HG03135 (cell line): ENCODE results near the gene PXN.
"Not testable (repeated sequence)": the region's sequence is repeated elsewhere in the genome, so short reads cannot be mapped to it uniquely, and the experiment has no call there.

Experiments
- ATAC-seq: cut with Tn5 transposase; IDR thresholded peaks from one replicate; pipeline ENCODE4 v1.9.1; 2021; ENCODE audit warnings: mild to moderate bottlenecking, moderate library complexity; ENCODE audit not compliant: unreplicated experiment

The PXN gene

DNA sequence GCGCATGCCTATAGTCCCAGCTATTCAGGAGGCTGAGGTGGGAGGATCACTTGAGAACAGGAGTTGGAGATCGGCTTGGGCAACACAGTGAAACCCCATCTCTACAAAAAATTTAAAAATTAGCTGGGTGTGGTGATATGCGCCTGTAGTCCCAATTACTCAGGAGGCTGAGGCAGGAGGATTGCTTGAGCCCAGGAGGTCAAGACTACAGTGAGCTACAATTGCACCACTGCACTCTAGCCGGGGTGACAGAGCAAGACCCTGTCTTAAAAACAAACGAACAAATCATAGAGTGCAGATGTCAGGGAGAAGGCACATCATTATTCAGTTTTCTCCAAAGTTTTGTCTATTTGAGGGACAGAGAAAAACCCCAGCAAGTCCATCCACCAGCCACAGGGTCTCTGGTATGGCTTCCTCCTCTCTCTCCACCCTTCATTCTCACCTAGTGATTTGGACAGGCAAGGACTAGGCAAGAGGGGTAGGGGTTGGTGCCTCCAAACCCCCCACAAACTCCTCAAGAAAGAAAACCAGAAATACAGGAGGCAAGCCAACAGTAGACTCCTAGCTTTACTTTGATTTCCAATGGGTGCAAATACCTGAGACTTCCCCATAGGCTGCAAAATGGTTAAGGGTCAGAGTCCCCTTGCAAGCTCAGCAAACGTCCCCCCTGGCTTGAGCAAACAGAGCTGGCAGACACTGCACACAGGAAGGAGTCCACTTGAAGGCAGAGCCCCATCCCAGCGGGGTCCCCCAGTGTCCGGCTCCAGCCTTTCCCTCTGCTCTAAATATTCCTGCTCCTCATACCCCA lies 38.1 kb downstream of the PXN start:
- ATAC-seq: no peak

DNA sequence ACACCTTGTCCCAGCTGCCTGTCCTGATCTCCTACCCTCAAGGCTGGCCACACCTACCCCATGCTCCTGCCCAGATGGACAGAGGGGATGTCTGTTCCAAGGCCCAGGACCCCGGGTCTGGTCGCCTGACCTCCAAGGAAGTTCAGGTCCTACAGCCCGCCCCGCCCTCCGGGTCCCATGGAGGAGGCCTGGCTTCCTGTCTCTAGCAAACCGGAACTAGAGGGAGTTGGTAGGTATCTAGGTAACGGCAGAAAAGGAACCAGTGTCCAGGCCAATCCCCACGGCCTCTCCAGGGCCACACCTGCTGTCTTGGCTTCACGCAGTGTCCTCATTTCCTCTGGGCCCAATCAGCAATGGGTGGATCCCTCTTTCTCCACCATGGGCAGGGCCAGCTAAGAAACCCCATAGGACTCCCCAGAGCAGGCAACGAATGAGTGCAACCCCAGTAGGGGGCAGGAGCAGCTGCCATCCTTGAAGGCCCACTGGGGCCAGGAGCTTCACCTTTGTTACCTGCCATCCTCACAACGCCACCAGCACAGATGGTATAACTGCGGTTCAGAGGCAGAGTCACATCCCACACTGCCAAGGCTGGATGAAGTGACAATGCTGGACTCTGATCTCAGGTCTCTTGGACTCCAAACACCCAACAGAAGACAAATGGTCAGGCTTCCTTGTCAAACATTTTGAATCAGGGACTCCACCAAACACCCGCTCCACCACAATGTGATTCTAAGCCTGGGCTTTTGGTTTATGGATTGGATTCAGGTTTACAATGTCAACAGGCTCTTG lies 39.5 kb downstream of the PXN start:
- no peak for ATAC-seq

DNA sequence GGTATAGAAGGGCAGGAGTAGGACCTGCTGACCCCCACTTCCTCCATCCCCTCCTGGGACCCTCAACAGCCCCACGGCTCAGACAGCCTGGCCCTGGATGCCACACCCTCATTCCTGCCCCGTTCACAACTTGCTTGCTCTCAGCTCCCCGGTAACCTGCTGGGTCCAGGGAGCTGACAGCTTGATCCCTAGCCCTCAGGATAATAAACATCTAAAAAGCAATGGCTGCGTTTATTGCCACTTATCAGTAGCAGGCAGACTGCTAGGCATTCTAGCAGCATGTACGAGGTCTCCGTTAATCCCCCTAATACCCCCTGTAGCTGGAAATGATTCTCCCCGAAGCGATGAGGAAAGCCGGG lies 40.4 kb downstream of the PXN start:
- no peak for ATAC-seq

DNA sequence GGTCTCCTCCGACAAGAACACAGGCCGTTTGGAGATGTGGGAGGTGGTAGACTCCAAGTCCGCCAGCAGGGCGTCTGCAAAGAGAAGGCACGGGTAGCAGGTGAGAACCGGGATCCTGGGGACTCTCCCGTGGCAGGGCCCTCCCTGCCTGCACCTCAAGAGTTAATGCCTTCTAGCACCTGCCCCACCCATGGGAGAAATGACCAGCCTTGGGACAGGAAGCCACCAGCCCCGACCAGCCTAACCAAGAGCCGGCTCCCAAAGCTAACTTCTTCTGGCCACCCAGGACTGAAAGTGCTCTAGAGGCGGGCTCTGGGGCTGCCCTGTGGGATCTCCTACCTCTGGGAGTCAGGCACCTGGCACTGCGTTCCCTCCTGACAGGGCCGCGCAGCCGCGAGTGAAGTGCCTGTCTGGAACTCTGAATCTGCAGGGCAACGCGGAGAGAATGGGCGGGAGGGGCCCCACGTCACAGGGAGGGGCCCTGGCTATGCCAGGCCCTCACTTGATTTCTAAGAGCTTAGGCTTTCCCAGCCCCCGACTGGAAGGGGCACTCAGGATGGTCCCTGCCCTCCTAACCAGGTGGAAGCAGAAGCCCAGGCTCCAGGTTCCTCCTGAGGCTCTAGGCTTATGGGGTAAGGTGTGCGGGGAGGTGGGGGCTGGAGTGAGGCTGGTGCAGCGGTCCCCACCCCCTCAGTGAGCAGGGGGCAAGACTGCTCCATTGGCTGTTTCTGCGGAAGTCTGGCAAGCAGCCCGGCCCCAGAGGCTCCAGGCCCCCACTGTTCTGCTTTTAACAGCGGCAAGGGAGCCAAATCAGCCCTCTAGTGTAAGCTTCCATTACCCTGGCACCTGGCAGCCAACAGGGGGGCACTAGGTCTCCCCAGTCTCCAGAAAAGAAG lies 41.0 kb downstream of the PXN start:
- ATAC-seq: no peak

DNA sequence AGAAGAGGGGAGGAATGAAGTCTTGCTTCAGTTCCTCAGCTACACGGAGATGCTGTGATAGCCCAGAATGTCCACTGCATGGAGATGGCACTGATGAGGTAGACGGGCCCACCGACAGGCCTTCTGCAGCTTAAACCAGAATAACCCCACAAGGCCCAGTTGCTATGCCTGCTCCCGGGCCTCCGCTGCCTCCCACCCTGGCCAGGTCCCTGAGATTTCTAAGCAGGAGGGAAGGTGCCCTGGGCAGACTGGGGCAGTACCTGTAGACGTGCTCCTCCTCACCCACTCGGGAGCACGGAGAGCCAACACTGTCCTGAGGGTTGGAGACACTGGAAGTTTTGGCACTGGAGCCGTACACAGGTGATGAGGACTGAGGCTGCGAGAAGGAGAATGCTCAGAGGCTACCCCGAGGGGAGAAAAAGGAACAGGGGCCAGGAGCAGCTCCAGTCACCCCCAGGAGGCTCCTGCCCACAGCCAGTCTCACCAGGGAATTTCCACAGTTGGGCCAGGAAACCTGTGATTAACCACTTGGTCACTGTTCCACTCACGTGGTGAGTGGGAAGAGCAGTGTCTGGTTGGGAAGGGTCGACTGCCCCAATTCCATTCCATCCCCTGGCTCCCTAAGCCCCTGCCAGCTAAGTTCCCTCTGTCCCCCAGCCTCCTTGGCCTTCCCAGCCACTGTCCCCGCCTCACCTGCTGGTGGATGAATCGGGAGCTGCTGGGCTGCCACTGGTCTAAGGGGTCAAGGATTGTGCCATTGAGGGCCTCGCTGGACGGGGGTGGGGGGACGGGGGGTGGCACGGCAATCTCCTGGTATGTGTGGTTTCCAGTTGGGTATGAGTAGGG lies 41.8 kb downstream of the PXN start:
- no peak for ATAC-seq

DNA sequence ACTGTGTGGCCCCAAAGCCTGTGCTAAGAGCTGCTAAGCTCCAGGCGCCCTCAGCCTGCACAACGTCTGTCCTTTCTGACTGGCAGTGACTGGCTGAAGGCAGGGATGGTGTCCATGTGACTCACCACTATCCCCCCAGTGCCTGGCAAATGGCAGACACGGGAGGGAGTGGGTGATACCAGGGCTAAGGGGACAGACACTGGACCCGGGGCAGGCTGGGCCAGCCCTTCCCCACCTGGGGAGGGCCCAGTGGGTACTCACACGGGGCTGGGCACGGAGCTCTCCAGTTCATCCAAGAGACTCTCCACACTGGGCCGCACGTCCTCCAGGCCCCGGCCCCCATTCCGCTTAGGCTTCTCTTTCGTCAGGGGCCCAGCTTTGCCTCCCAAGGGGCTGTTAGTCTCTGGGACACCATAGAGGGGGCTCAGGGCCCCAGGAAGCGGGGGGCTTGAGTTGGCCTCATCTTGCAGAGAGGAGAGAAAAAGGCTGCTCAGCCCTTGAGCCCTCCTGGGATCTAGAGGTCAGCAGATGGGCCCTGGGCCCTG lies 43.2 kb downstream of the PXN start:
- no peak for ATAC-seq

DNA sequence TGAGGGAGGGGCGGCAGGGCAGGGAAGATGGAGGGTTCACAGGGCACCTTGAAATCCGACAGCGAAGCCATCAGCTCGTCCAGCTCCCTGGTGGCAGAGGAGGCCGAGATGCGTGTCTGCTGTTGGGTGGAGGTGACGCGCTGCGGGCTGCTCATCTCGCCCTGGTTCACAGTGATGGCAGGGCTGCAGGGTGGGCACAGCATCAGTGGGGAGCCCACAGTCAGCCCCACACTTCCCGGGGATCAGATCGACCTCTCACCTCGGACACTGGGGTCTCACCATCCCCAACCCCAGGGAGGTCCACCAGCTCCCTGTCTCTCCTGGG lies 44.0 kb downstream of the PXN start:
- no peak for ATAC-seq

DNA sequence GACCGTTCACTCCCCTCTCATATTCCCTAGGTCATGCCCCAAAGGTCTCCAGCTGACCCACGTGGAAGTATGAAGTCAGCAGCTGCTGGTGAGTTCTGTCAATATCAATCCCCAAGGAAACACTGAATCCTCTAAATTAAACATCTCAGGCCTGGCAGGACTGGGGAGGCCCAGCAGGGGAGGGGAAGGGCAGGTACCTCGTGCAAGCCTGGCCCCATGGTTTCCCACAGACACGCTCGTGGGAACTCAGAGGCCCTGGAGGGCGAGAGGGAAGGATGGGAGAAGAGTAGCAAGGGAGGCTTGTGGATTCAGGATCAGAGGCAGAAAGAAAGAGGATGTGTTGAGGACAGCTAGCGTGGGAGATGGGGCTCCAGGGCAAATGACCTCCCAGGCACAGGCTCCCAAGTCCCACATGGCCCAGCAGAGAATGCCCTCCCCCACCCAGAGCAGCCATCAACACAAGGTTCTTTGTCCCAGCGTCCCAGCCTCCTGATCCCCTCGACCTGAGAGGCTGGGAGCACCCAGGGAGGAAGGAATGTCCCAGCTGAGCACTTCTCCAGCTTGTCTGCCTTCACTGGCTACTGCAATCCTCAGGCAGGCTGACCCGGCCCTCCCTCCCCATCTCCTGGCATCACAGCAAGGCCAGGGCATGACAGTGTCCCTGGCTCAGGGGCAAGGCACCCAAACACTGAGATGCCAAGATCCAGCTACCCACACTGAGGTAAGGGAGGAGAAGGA lies 44.5 kb downstream of the PXN start:
- no peak for ATAC-seq

DNA sequence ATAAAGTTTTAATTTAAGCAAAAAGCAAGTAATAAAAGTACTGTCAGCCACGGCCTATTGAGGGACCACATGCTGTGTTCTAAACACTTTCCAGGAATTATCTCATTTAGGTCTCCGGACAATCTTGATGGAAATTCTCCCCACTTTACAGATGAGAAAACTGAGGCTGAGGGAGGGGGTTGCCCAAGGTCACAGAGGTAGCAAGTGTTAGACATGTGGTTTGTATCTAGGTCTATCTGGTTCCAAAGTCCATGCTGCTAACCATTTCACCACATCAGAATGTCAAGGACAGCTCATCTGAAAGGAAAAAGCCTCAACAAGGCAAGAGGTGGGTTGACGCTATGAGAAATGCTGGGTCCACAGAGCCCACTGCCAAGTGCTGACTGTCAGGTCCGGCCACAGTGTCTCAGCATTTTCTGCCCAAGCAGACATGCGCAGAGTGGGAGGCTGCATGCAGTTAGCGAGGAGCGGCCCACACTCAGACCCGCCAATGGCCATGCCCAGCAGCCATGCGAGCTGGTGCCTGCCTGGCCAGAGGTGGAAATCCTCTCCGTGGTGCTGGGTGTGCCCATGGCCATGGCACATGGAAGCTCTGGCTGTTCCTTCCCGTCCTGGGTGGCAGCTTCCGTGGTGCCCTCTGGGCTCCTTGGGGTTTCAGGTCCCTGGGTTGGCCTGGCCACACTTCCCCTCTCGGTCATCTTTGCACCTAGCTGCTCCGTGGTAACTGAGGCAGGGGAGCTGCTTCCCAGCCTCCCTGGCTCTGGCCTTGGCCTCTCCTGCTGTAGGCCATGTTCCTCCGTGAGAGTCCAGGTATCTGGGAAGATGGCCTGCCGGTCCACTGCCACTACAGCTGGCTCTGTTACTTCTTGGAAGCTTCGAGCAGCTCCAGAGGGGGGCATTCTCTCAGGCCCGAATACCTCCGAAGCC lies 46.6 kb downstream of the PXN start:
- no peak for ATAC-seq

DNA sequence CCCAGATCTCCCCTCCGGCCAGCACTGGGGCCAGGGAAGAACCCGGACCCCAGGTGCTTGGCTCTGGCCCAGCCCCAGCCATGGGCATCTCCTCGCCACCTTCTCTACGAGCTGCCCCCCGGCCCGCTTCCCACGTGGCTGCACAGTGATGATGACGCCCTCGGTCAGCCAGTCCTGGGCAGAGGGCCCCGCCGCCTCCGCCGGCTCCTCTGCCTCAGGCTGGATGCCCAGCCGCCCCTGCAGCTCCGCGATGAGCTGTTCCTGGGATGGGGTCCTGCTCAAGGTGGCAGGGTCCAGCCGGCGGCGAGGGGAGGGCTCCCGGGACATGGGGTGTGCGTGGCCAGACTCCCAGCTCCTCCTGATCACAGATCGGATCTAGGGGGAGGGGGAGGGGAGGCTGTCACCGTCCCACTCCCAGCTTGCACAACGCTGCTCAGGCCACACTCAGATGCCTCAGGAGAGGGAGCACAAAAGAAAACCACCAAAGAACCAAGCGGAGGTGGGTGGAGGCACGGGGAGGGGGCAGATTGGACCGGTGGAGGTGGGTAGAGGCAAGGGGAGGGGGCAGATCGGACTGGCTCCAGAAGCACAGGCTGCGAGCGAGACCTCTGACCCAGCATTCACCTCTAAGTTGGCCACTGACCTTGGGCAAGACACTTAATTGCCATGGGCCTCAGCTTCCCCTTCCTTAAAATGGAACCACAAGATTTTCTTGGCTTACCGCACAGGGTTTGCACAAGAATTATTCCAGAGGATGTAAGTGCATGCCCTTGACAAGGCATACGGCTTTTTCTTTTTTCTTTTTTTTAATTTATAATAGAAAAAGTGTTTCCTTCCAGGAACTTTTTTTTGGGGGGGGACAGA lies 48.6 kb downstream of the PXN start:
- no peak for ATAC-seq

DNA sequence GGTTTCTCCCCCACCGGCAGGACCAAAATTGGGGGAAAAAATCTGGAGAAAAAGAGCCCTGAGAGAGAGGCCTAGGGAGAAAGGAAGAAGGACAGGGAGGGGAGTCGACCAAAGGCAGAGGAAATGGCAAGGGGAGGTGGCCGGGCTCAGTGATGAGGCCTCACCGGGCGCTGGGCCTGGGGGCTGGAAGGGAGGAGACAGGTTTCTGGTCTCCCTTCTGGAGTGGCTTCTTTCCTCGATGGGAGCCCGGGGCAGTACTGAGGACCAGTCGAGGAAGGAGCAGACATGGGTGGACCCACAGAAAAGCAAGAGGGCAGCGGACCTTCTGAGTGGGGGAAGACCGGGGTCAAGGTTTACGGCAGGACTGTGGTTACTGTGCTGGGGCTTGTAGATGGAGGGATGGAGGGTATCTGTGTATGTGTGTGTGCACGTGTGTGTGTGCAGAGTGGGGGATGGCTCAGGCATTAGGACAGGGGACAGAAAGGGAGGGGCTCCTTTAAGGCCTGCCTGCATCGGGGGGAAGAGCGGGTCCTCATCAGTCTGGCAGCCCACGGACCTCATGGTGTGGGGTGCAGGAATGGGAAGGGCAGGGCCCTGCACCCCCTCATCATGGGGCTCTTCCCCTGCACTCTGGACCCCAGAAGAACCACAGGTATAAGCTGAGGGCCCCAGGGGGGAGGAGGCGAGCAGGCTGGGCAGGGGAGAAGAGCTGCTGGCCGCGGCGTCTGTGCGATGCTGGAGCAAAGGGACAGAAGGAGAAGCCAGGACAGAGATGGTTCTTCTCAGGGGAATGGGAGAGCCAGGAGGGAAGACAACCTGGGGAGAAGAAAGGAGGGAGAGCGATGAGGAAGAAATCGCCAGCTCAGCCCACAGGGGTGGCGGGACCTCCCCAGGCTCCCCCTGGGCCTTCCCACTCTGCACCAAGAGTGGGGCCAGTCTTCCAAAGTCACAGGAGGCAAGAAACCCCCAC lies 49.5 kb downstream of the PXN start:
- no peak for ATAC-seq

DNA sequence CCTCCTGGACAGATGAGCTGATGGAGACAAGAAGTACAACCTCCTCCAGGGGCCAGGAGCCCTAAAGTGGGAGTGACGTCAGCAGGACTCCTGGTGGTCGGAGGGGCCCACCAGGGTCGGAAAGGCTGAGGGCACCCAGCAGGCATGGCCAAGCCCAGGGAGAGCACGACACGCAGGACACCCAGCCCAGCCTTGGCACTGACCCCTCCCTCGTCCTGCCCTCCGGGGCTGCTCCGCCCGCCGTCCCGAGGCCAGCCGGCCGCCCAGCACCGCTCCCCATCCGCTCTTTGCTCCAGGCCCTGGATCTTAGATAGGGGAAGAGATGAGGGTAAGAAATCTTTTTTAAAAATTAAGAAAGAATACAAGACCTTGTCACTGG lies 50.2 kb downstream of the PXN start:
- ATAC-seq: no peak

DNA sequence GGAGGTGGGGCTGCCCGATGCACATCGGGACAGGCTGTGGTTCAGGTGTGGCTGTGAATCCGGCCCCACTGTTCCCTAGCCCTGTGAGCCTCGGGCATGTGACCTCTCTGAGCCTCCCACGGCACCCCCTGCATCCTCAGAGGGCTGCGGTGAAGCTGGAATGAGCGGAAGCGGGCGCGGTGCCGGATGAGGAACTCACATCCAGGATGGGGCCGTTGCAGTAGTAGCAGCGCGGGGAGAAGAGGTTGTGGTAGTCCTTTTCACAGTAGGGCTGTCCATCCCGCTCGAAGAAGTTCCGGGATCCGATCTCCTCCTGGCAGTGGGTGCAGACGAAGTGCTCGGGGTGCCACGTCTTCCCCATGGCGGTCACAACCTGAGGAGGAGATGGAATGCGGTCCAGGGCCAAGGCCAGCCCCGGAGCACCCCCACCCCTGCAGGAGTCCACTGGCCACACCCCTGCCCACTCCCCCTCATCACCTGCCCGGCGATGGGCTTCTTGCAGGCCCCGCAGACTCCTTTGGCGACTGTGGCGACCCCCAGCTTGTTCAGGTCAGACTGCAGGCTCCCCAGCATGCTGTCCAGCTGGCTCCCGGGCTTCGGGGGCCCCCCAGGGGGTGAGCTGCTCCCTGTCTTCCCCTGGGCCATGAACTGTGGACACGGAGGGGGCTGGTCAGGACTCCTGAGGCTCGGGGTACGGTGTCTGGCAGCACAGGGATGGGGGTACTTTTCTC lies 50.7 kb downstream of the PXN start:
- no peak for ATAC-seq

DNA sequence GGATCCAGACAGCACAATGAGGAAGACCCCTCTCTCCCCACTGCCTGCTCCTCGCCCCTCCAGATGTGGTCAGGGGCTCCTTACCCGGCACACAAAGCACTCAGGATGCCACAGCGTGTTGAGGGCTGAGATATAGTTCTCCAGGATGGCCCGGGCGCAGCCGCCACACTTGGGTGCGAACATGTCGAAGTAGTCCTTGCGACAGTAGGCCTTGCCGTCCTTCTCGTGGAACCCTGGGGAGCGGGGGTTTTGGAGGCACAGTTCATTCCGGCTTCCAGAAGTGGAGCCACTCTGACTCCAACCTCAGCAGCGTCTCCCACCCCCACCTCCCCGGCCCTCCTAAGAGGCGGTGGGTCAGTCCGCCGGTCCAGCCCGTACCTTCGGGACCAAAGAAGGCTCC lies 51.8 kb downstream of the PXN start:
- ATAC-seq: no peak

DNA sequence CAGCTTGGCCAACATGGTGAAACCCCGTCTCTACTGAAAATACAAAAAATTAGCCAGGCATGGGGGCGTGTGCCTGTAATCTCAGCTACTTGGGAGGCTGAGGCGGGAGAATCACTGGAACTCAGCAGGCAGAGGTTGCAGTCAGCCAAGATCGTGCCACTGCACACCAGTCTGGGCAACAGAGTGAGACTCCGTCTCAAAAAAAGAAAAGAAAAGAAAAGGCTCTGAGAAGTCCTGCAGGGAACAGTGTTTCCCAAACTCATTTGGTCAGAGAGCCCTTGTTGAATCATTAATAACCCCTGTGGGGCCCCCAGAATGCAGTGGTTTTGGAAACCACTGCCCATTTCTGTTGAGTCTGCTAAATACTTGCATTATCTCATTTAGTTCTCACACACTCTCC lies 52.3 kb downstream of the PXN start:
- not testable (repeated sequence) for ATAC-seq

DNA sequence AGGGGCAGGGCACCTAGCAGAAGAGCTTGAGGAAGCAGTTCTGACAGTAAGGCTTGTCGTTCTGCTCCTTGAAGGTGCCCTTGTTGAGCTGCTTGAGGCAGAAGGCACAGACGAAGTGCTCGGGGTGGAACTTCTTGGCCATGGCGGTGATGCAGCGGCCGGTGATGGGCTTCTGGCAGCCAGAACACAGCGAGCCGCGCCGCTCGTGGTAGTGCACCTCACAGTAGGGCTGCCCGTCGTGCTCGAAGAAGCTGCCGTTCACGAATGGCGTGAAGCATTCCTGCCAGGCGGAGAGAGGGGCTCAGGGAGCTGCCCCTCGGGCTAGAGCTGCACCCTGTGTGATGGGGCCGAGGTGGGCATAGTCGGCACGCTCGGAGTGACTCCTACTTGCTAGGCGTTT lies 53.2 kb downstream of the PXN start:
- ATAC-seq: no peak
